Embryonic facial prominence (tissue), 1 donor: Measurements from ENCODE around the gene MUC6.

Experiments
- DNase-seq: peaks from one replicate; pipeline ENCODE4 v3.0.0-alpha.2; 2016; ENCODE audit errors: extremely low spot score

Gene MUC6

DNA sequence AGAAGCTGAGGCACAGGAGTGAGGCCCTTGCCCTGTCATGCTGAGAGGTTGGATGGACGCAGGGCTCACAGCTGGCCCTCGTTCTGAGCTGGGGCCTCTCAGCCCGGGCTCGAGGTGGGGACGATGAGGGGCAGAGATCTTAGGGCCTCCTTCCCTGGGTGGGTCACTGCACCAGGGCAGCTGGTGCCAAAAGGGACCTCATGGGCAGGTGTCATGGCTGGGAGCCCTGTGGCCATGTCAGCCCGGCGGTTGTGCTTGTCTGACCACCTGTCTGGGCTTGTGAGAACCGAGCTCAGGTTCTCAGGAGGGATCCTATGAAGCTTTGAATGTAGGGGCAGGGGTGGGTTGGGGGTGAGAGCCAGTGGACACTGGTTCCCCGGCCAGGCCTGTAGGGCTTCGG, 1.8 kb upstream of the MUC6 start:
- DNase-seq, result no peak

DNA sequence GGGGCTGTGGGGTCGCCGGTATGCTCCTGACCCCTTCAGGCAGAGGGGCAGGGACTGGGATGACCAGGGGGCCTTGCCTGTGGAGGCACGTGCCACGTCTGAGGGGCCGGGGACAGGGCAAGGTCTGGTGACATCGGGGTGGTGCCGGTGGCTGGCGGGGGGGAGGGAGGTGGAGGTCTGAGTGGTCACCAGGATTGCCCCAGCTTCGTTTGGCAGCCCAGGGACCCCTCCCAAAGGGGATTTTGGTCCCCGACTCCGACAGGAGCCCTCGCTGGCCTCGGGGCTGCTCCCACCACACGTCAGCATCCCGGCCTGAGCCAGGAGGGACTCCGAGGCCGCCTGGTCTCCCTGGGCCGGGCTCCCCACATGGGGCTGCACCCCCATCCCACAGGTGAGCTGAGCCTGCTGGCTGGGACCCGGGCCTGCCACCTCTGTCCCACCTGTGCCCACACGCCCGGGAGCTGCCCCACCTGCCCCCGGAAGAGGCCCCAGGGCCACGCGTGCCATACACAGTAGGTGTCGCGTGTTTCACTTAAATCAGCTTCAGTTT, 1.1 kb upstream of the MUC6 start:
- DNase-seq, result no peak

DNA sequence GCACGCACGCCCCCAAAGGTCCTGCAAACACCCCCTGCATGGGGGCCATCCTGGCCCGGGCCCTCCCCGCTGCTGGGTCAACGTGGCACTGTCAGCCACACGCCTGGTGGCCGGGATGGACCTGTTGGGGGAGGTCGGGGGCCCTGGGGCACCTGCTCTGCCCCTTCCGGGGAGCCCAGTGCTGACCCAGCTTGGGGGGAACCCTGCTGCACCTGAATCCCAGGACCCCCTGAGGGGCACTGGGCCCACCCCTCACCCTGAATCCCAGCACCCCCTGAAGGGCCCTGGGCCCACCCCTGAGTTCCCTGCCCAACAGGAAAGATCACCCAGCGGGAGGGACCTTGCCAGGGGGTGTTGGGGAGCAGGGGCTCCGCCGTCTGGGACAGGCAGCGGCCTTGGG, 413 bp upstream of the MUC6 start:
- DNase-seq, result no peak

DNA sequence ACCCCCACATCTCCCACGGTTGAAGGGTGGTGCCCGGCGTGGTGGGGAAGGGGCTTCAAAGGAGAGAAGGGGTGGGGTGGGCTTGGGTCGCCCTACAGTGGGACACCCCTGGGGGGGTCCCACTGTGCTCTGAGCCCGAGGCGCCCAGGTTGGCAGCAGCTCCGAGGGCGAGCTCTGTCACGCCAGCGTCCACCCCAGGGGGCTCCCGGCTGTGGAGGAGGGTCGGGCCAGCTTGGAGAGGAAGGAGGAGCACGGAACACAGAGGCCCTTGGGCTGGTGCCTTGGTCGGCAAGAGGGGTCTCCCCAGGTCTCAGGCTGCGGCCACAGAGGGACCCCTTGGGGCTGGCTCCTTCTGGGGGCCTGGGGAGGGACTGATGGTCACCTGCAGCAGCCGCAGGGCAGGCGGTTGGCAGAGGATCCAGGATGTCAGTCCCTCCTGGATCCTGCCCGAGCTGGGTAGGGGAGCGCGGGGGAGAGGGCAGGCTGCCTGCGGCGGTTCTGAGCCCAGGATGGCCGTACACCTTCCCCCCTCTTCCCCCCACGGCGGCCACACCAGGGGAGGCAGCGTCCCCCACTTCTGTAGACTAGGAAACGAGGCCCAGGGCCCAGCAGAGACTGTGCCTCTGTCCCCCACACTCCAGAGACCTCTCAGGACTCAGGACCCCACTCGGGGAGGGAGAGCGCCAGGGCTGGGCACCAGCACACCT, 788 bp downstream of the MUC6 start:
- no peak for DNase-seq

DNA sequence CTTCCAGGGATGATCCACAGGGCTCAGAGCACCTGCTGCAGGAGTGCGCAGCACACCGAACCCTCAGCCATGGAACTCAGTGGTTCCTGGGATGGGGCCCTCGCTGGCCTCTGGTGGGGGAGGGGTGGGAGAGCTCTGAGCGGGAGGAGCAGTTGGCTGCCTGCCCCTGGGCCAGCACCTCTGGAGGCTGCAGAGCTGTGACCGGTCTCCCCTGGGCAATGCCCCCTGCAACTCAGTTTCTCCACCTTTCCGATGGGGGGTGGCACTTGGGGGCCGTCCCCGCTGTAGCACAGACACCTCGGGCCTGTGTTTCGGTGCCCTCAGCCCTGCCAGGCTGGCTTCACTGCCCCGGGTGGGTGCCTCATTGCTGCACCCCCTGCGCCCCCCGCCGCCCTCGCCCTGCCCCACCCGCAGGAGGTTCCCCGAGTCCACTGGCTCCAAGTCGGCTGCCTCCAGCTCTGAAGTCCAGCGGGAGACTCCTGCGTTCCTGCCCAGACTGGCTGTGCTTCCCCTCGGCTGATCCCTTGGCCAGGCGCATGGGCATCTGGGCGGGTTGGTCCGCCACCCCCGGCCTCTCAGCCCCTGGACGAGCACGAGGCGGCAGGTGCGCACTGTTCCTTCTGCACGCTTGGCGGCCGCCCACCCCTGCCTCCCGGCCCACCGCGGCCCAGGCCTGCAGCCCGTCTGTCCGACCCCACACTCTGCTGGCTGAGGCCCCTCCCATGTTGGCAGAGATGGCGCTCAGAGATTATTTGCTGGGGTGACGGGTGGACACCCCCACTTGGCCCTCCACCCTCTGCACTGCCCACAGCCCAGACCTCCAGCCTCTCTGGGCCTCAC, 1.8 kb downstream of the MUC6 start:
- DNase-seq, result no peak

DNA sequence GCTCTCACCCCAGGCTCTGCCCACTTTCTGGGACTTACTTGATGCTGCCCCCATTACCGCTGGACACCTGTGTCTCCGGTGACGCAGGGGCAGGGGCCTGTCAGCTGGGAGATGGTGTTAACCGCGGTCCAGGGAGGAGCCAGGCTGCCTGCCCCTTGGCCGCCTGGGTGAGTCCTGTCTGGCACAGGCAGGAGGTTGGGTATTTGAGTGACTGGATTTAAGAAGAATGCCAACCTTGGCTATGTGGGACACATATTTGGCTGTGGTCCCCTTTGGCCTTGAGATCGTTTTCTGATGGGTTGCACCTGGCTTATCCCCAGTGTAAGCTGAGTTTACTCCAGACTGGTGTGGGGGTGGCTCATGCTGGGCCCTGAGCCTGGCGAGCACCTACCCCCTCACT, 2.5 kb downstream of the MUC6 start:
- DNase-seq, result no peak

DNA sequence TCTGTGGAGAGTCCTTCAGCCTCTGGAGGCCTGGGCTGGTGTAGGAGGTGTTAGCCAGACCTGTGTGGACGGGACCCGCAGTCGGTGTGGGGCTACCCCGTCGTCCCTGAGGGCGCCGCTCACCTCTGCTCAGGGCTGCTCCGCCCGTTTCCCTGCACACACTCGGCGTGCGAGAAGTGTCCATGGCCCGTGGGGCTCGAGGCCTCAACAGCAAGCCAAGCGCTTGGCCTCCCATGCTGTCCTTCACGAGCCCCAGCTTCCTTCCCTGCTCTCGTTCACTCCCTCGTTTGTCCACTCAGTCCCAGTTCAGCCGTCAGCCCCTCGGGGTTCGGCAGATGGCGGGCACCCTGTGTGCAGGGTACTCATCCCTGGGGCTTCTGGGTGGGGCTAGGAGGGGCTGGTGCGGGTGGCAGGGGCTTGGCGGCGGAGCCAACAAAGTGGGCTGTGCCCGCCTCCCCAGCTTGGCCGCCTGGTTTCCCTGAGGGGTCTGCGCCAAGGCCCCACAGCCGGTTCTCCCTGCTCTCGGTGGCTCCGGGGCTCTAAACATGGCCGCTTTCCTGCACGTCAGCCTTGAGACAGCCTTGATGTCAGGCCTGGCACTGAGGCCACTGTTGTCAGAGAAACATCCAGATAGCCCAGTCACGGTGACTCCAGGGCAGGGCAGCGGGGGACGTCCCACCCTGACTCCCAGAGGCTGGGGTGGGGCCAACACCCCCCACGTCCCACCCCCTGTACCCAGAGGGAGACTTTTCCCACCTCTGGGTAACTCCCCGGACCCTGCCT, 3.3 kb downstream of the MUC6 start:
- no peak for DNase-seq

DNA sequence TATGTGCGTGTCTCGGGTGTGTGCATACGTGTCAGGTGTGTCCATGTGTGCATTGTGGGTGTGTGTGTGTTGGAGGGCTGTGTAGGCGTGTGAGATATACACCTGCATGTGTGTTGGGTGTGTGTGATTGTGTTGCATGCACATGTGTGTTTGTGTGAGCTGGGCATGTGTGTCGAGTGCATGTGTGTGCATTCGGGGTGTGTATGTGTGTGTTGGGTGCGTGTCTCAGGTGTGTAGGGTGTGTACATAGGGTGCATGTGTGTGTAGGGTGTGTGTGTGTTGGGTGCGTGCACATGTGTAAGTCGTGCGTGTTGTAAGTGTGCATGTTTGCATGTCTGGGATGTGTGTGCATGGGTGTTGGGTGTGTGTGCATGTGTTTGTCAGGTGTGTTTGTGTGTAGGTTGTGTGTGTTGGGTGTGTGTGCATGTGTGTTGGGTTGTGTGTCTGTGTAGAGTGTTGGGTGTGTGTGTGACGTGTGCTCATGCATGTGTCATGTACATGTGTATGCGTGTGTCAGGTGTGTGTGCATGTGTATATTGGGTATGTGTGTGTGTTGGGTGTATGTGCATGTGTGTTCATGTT, 4.1 kb downstream of the MUC6 start:
- DNase-seq, result no peak

DNA sequence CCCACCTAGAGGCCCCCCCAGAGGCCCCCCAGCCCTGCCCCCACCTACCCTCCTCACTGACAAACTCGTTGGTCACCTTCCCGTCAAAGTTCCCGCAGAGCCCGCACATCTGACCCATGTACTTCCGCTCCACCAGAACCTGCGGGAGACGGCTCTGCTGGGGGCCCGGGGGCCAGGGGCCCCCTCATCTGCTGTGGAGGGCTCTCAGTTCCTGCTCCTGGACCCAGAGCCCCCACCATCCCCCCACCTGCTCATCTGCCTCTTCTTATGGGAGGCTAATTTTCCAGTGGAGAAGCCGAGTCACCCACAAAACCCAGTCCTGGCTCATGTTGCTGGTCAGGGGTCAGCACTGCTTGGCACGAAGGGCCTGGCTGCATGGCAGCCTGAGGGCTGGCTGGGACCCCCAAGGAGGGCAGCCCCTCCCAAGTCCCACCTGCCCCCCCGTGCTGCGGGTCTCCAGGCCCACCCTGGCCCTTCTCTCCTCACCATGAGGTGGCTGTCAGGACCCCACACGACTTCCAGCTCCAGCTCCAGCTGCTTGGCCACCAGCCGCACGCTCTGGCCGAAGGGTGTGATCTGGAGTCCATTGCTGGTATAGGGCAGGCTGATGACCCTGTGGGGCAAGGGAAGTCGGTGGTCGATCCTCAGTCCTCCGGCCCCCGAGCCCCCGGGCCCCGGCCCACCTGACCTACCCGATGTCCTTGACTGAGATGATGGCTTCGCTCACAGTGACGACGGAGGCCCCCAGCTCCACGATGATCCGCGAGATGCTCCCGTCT, 5.2 kb downstream of the MUC6 start:
- no peak for DNase-seq

DNA sequence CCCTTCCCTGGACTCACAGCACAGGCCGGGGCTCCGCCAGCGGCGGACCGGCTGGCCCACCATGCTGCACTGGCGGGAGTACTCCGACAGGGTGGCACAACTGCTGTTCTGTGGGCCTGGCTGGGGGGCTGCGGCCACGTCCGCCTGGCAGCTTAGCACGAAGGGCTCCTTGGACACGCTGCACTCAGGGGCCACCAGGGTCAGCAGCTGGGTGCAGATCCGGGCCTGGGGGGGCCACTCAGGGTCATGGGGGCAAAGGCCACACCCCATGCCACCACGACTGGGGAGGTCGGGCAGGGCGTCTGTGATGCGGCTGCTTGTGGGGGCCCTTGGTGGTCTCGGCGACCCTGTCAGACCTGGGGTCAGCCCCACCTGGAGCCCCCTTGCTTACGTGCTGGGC, 6.0 kb downstream of the MUC6 start:
- no peak for DNase-seq

DNA sequence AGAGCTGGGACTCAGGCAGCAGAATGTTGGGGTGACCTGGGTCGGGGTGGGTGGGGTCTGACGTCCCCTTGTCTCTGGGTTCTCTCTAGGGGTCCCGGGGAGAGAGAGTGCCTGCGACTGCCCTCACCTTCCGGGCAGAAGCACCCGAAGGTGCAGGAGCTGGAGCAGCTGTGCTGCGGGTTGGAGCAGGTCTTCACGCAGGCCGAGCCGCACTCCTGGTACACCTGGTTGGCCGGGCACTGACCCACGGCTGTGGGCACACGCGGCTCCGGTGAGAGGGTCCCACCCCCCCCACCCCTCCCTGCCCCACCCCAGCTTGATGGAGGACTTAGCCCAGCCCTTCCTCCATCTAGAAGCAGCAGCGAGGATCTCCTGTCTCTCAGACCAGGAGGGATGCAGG, 6.4 kb downstream of the MUC6 start:
- DNase-seq, result no peak

DNA sequence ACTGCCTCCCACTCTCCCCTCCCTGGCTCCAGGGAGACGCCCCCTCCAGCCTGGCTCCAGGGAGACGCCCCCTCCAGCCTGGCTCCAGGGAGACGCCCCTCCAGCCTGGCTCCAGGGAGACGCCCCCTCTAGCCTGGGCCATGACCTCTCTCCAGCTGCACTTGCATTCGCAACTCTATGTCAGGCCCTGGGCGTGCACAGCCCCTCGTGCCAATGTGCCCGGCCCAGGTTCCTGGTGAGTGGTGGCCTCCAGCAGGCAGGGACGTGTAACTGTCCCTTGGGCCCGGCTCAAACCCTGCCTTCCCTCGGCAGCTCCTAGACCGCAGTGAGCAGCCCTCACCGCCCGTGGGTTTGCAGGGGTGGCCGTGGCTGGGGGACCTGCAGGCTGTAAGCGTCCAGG, 6.9 kb downstream of the MUC6 start:
- DNase-seq, result no peak

DNA sequence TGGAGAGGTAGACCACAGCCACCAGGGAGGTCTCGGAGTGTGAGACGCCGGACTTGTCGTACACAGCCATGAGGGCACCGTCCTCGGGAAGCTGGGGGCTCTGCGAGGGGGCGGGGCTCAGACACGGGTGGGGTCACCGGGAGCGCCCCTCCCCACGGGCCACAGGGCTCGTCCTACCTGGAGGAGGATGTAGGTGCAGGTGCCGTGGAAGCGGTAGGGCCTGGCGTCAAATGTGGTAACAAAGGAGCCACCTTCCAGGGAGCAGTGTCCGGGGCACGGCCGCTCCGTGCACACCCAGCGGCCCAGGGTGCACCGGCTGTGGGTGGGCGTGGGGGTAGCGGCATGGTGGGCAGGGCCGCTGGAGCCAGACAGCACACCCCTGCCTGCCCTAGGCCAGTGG, 7.5 kb downstream of the MUC6 start:
- no peak for DNase-seq

DNA sequence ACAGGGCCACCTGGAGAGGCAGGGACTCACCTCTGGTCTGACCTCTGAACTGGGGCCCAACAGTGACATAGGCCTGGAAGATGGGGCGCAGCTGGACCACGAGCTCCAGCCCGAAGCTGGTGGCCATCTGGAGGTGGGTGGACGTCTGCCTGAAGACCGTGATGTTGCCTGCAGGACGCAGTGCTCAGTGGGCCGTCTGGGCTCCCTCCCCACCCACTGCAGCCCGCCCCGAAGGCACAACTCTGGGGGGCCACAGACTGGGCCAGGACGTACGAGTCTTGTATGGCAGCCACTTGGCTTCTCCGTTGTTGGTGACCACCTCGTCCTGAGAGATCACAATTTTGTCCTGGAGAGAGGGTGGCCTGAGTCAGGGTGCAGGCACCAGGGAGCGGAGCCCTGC, 7.9 kb downstream of the MUC6 start:
- no peak for DNase-seq

DNA sequence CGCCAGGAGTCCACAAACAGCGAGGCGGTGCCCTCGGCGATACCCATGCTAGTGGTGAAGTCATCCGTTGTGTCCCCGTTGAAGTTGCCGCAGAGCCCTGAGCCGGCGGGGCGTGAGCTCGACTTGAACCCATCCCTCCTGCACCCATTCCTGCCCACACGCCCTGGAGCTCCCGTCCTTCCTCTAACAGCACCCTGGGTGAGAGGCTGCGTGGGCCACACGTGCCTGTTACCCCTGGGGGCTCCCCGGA, 8.3 kb downstream of the MUC6 start:
- DNase-seq, result no peak

DNA sequence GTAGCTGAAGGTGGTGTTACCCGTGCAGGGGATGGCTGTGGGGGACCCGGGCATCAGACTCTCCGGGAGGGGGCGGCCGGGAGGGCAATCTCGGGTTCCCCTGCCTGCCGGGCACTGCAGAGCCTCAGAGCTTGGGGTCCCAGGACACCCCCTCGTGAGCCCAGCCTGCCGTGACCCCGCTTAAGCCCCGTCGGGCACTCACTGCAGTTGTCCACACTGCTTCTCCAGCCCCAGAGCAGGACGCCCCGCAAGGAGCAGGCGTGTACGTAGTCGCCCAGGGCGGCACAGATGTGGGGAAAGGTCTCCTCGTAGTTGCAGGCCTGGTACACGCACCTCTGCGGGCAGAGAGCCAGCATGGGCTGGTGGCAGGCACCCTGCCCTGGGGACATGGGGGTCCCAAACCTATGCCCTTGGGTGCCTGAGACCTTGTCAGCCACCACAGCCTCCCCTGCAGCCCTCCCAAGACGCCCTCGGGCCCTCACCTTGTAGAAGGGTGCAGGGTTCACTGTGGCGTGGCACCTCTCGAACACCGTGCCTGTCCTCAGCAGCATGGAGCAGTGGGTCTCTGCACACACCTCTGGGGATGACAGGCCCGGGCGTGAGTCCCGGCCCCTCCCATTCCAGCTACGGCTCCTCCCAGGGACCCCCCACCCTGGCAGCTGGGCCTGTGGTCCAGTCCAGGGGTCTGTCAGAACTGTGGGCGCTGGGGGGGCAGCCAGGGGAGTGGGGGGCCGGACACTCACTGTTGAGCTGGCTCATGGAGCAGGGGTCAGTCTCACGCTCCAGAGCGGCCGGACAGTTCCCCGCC, 8.8 kb downstream of the MUC6 start:
- no peak for DNase-seq

DNA sequence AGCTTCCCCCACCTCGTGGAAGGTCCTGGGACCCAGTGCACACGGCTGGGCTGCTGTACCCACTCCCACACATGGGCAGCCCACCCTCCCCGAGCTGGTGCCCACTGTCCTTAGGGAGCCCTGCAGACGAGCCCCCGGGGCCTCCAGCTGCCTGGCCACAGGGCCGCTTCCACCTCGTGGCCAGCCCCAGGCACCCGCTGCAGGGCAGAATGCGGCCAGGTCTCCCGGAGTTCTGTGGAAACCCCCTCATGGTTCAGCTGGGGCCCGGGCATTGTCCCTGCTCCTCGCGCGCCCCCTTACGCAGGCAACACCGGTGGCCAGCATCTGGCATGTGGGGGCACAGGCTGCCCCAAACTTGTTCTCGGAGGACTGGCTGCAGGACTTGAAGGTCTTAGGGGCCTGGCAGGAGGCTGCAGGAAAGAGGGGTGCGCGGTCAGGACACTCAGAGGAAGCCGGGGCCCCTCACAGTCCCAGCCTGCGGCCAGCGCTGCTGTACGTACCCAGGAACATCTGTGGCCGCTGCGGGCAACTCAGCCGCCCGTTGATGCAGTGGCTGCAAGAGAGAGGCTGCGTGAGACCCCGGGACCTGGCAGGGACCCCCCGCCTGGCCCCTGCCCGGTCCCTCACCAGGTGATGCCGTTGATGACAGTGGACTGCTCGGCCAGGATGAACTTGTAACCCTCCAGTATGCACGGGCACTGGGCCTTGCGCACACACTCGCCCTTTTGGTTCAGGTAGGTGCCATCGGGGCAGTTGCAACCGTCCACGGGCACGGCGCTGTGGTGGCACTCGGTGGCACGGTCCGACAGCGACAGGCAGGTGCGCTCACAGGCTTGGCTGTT, 9.7 kb downstream of the MUC6 start:
- no peak for DNase-seq

DNA sequence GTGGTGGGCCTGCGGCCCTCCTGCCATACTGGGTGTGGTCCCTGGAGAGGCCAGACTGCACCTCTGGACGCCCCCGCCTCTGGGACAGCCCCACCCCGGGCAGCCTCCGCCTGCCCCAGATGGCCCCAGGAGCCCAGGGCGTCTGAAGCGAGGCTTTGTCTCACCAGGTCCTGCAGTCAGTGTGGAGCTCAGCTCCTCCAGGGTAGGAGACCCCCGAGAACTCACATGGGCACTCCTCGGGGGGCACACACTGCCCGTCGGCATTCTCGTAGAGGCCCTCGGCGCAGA, 10.4 kb downstream of the MUC6 start:
- DNase-seq, result no peak

DNA sequence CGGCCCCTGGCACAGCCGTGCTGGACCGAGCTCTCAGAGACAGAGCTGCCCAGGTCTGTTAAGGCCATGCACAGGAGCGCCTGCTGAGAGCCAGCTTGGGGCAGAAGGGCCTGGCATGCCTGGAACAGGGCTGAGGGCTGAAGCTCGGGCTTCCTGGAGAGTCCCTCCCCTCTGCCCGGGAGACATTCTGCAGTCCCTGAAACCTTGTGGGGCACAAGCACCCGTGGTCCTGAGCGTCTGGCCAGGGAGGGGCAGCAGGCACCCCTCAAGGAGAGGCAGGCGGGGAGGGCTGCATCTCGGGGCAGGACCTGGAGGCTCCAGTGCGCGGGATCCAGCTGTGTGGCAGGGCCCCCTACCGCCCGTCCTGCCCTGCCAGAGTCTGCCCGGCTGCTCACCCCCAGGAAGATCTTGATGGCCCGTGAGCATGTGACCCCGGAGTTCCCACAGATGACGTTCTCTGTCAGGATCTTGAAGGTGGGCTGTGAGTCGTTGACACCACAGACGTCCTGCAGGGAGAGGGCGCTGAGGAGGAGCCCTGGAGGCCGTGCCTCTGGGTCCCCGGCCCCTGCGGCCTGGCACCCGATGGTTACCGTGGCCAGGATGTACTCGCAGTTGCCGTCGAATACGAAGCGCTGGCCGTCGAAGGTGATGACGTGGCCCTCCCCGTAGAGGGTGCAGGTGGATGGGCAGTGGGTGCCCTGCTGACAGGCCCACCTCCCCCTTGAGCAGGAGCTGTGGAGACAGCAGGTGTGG, 10.9 kb downstream of the MUC6 start:
- no peak for DNase-seq
